GM21528 (cell line): Measurements from ENCODE around the gene DOCK11.
"Not testable (repeated sequence)": the region's sequence is repeated elsewhere in the genome, so short reads cannot be mapped to it uniquely, and the experiment has no call there.

Experiments used
- ATAC-seq: cut with Tn5 transposase; IDR thresholded peaks from one replicate; pipeline ENCODE4 v1.9.1; 2021; ENCODE audit warnings: mild to moderate bottlenecking, moderate library complexity; ENCODE audit not compliant: unreplicated experiment, low FRiP score

Gene DOCK11

DNA sequence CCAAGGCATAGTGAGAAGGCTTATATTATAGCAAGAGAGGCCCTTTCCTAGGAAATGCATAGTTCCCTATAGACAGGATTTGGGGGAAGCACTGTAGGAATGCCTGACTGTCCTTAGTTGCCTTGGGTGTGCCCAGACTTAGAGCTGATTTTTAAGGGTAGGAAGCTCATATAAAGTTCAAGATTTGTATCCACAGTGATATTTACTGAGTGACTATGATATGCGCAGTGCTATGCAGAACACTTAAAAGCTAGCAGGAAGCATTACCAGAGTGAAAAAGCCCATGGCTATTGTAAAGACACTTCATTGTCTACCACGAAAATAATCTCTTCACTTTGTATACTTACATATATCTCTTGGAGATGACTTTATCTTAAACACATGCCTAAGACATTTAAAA is 181.7 kb downstream of the DOCK11 start:
- ATAC-seq, result no peak

DNA sequence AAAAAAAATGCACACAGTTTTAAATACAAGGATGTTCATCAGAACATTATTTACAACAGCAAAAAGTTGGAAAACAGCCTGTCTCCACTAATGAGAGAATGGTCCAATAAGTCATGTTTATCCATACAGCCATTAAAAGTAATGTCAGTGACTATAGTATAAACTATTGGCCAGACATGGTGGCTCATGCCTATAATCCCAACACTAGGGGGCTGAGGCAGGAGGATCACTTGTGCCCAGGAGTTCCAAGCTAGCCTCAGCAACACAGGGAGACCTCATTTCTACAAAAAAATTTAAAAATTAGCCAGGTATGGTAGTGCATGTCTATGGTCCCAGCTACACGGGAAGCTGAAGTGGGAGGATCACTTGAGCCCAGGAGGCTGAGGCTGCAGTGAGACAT is 183.7 kb downstream of the DOCK11 start:
- ATAC-seq, result no peak

DNA sequence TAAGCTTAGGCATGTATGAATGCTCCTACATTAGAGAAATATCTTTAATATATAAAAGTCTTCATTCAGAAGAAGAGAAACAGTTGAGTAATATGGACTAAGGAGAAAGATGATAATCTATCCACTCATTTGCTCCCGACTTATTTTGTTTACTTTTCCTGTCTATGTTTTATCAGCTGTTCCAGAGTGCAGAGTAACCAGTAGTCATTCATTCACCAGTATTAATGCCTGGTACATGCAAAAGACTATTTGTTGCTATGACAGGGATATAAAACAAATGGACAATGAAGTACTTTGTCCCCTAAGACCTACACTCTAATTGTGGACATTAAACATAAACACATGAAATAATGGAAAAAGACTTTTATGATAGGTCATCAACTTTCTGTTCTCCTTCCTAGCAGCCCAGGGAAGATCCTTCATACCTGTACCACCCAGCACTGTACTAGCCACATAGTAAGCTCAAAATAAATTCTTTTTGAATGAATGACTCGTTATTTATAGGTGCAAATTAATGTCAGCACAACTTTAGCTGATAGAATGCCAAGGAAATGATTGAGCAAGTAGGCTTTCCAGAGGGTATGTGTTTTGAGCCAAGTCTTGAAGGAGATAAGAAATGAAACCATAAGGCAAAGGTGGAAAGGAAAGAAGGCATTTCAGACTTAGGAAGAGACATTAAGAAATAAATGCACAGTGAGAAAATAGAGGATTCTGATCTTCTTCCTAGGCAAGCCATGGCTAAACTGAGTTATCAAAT is 186.8 kb downstream of the DOCK11 start:
- ATAC-seq, result no peak

DNA sequence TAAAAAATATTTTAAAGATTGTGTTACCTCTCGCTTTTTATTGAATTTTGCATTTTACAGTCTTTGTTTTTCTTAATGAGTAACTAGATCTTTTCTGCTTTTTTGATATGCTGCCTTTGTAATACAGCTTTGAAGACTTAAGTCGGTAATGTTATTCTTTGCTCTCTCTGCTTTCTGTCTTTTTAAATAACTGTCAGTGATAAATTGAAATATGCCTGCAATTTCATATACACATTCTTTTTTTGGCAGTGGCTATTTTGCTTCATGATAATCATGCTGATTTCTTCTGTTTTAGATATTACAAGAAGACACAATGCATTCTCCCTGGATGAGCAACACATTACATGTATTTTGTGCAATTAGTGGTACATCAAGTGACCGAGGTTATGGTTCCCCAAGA is 189.8 kb downstream of the DOCK11 start:
- no peak for ATAC-seq

DNA sequence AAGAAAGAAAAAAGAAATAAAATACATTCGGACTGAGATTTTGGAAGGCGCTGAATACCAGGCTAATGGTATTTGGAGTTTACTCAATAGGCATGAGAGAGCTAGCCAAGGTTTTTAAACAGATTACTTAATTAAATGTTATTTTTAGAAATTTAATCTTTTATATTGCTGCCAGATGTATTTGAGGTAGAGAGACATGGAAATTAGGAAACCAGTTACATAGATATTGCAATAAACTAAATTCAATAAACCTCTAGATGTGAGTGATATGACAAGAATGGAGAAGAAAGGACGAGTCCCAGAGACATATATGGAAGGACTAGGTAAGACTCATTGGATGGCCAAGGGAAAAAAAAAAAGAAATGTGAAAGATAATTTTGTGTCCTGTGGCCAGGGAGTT is 193.3 kb downstream of the DOCK11 start:
- ATAC-seq, result no peak

DNA sequence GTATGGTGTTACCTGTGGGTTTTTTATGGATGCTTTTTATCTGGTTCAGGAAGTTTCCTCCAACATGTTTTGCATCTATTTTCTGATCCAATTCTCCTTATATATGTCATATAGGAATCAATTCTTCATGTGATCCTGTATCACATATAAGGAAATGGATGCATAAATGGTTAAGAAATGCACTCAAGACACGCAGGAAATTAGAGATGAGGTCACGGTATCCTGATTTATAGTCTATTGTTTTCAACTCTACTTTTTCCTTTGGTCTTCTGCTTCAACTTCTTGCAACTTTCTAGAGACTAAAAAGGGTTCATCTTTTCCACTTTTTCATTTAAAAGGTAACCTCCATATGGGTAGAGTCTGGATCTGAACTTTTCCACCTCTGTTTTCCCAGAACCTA is 198.2 kb downstream of the DOCK11 start:
- no peak for ATAC-seq

DNA sequence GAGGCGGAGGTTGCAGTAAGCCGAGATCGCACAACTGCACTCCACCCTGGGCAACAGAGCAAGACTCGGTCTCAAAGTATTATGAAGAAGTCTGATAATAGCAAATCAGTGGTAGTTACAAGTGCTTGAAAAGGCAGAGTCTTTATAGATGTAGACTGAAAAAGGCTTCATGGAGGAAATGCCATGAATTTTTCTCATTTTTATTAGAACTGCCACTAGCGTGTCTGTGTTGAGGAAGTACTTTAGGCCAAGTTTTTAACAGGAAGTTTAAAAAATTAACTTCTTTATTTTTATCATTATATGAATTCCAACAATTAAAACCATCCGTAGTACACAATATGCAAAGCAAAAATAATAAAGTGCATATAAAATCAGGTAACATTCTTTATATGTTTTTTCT is 199.0 kb downstream of the DOCK11 start:
- ATAC-seq, result no peak

DNA sequence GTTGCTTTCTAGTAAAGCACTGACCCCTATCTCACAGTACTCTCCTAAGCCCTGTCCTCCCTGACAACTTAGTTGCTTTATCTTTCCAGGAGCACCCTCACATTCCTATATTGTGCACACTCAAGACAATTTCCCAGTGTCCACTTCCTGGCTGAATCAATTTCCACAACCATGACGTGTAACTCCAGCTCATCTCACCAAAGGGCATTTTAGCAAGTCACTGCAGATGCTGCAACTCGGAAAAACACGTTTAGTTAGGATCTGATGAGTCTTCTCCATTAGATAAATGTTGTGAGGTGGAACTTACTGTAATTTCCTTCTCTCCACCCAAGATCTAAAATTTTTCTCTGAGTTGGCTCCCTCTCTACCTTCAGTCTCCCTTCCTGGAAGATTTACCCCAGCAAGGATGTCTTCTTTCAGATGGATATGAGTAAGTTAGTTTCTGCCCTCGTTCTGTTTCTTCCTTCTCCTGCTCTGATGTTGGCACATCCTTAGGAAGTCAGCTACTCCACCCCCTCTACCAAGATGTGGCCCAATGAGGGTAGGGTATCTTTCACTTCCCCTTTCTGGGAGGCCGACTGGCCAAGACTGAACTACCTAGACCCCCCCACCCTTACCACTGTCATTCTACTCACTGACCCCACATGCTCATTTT is 203.0 kb downstream of the DOCK11 start:
- ATAC-seq, result no peak

DNA sequence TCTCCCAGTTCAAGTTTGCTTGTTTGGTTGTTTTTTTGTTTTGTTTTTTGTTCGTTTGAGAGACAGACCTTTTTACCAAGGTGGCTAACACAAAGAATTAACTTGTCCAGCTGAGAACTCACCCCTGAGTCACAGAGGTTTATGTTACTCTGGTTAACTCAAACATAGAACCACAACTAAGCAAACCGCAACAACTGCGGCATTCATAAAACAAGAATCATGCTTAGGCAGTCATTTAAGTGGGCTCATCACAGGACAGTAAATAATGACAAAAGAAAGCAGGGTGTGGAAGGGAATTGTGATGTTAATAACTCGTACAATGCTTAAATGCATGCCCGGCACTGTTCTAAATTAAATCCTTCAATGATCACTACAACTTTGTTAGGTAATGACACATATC is 207.1 kb downstream of the DOCK11 start:
- ATAC-seq, result no peak

DNA sequence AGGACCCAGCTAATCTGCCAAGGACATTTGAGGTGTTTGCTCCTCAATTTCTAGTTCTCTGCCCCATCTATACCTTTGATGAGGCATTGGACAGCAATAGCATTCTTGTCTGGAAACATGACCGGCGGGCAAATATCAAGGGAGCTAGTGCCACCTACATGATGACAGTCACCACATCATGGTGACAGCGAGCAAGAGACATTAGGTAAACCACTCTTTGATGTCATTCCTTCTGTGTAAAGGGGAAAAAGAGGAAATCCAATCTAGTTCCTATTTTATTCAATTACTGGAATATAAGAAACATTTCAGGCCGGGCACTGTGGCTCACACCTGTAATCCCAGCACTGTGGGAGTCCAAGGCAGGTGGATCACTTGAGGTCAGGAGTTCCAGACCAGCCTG is 211.1 kb downstream of the DOCK11 start:
- ATAC-seq, result no peak

DNA sequence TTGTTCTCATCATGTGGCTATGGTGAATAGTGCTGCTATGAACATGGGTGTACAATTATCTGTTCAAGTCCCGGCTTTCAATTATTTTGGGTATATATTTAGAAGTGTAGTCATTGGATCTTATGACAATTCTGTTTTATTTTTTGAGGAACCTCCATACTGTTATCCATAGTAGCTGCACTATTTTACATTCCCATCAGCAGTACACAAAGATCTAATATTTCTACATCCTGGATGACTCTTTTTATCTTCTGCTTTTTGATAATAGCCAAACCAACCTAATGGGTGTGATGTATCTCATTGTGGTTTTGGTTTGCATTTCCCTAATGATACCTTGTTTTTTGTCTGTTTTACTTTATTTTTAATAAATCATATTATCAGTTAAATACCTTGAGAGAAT is 218.9 kb downstream of the DOCK11 start:
- ATAC-seq, result no peak

DNA sequence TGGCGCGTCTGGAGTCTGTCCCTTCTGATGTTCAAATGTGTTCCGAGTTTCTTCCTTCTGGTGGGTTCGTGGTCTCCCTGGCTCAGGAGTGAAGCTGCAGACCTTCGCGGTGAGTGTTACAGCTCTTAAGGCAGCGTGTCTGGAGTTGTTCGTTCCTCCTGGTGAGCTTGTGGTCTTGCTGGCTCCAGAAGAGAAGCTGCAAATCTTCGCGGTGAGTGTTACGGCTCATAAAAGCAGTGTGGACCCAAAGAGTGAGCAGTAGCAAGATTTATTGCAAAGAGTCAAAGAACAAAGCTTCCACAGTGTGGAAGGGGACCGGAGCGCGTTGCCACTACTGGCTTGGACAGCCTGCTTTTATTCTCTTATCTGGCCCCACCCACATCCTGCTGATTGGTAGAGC is 220.3 kb downstream of the DOCK11 start:
- ATAC-seq, result not testable (repeated sequence)

DNA sequence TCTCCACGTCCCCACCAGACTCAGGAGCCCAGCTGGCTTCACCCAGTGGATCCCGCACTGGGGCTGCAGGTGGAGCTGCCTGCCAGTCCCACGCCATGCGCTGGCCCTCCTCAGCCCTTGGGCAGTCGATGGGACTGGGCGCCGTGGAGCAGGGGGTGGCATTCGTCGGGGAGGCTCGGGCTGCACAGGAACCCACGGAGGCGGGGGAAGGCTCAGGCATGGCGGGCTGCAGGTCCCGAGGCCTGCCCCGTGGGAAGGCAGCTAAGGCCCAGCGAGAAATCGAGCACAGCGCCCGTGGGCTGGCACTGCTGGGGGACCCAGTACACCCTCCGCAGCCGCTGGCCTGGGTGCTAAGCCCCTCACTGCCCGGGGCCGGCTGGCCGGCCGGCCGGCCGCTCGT is 221.2 kb downstream of the DOCK11 start:
- not testable (repeated sequence) for ATAC-seq

DNA sequence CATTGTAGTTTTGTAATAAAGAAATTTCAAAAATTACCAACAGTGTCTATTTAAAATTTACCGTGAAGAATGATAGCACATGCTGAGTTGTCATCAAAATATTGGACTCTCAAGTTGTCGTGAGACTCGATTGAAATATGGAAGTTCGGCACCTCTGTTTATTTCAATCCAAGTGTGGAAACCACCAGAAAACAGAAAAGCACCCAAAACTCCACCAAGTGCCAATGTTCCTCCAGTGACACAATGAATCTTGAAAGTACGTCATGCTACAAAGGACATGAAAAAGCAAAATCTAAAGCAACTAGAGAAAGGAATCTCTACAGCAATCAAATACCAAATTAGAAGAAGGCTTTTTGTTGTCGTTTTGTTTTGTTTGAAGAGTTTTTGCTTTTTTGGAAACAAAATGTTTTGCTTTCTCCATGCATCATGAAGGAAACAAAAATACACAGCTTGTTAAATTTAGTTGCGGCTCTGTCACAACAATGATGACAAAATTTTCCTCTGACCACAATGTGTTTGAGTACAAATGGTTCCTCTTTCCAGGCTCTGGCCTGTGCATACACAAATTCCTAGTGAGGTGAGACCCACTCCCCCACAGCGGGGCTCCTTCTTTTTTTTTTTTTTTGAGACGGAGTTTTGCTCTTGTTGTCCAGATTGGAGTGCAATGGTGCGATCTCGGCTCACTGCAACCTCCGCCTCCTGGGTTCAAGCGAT is 222.2 kb downstream of the DOCK11 start:
- ATAC-seq, result no peak

DNA sequence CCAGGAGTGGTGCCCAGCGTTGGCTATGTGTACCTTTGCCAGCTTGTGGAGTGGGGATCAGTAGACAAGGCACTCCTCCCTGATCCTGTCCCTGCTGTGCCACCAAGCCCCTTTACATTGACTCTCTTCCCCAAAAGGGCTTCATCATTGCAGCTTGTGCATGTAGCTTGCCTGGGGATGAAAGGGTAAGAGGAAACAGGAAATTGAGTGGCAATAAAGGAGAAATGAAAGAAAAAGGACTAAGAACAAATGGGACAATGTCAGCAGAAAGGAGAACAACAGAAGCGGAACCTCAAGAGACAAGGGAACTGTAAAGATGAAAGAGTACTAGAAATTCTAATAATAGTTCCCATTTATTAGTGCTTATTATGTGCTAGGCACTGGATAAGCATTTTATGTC is 223.1 kb downstream of the DOCK11 start:
- no peak for ATAC-seq

DNA sequence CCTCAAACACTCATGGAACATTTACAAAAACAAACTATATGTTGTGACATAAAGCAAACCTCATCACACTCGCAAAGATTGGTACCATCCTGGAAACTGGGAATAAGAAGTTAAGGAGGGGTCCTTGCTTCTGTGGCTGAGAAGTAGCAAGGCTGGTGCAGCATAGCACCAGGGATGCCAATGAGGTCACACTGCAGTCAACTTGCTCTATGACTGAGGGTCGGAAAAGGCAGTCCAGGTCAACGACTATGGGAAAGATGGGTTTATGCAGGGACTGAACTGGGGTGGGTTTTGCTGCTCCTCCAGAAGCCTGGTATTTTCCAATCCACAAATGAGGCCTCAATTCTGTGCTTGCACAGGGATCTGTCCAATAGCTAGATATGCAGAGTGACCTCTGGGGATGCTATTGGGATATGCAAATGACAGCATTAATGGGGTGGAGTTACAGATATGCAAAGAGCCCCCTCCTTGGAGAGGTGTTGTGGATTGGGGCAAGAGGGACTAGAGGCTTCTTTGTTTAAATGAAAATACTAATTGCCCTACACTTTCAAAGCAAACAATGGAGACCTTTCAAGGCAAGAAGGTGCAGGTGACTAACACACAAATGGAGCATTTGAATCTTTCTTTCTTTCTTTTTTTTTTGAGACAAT is 224.6 kb downstream of the DOCK11 start:
- ATAC-seq, result no peak

DNA sequence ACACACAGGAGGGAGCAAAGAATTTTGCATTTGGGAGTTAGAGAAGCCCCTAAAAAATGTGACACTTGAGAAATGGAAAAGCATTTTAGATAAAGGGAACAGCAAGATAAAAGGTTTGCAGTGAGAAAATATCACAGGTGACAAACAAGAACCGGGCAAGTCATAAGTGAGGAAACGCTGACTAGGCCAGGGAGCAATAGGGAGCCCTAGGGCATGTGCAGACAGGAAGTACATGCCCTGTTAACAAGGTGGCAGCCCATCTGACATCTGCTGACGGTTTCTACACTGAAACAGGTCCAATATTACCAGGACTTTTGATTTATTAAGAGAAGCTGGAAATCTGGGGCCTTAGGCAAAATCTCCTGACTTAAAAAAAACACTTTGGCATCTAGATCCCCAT is 227.8 kb downstream of the DOCK11 start:
- no peak for ATAC-seq

DNA sequence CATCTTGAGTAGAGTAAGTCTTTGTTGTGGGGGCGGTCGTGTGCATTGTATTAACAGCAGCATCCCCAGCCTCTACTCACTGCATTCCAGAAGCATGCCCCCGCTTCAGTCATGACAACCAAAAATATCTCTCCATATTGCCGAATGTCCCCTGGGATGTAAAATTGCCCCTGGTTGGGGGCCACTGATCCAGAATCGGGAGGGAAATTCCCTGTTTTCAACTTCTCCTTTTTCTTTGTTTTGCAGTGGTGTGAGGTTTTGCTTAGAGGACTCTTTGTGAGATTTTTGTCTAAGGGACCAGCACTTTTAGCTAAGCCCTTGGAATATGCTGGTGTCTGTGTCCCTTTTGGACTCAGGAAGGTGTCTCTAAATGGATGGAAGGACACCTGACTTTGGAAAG is 228.8 kb downstream of the DOCK11 start:
- no peak for ATAC-seq

DNA sequence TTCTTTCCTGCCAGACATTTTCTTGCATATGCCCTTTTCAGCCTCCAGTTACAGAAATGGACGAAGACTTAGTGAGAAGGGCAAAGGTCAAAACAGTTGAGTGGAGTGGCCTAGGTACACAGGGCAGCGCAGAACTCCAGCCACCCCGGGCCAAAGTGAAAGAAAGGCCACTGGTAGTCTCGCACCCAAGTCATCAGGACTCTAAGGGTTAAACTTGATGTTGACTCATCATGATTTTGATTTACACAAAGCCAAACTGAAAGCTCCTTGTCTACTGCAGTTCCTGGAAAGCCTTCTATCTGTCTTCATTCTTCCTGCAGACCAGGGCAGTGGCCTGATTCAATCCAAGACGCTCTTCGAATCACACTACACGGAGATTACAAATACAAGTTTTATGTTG is 229.2 kb downstream of the DOCK11 start:
- ATAC-seq, result no peak

DNA sequence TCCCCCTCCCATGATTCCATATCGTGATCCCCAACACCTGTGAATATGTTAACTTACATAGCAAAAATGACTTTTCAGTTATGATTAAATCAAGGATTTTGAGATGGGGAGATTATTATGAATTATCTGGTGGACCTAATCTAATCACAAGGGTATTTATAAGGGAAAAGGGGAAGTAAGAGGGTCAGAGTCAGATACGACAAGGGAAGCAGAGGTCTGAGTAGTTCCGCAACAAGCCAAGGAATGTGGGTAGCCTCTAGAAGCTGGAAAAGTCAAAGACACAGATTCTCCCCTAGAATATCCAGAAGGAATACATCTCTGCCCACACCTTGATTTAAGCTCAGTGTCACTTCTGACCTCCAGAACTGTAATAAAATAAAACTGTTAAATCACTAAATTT is 230.8 kb downstream of the DOCK11 start:
- no peak for ATAC-seq
